Activated CD8-positive, alpha-beta memory T cell treated with anti-CD3 and anti-CD28 coated beads, Interleukin-2, amount 50 U/mL, for 4 hours (primary cell): ENCODE data around the gene ITGB8.

Source experiments
- DNase-seq: peaks from one replicate; pipeline ENCODE4 v3.0.0-alpha.2; 2020

ITGB8 gene

GRCh38 chr7:20310301-20310700 is 20.4 kb upstream of the ITGB8 start:
- DNase-seq = no peak

- DNase-seq = no peak
These were observed 19.5 kb upstream of the ITGB8 start for GRCh38 chr7:20310963-20311742.

- no peak for DNase-seq
These were observed 19.0 kb upstream of the ITGB8 start for GRCh38 chr7:20311743-20312042.

- no peak for DNase-seq
These were observed 18.1 kb upstream of the ITGB8 start for GRCh38 chr7:20312562-20312961.

- no peak for DNase-seq
These were observed 17.1 kb upstream of the ITGB8 start for GRCh38 chr7:20313626-20314025.

GRCh38 chr7:20314198-20314597 is 16.5 kb upstream of the ITGB8 start:
- DNase-seq = no peak

GRCh38 chr7:20316706-20317105 is 14.0 kb upstream of the ITGB8 start:
- DNase-seq = no peak

- no peak for DNase-seq
These were observed 13.3 kb upstream of the ITGB8 start for GRCh38 chr7:20317413-20317812.

GRCh38 chr7:20318933-20319332 is 11.8 kb upstream of the ITGB8 start:
- no peak for DNase-seq

- DNase-seq = no peak
These were observed 10.4 kb upstream of the ITGB8 start for GRCh38 chr7:20320322-20320721.

- no peak for DNase-seq
These were observed 9.9 kb upstream of the ITGB8 start for GRCh38 chr7:20320786-20321185.

GRCh38 chr7:20323595-20323994 is 7.1 kb upstream of the ITGB8 start:
- DNase-seq = no peak

- DNase-seq = no peak
These were observed 4.4 kb upstream of the ITGB8 start for GRCh38 chr7:20326342-20326741.

GRCh38 chr7:20327055-20327454 is 3.6 kb upstream of the ITGB8 start:
- DNase-seq = no peak

- no peak for DNase-seq
These were observed 2.7 kb upstream of the ITGB8 start for GRCh38 chr7:20328027-20328426.

GRCh38 chr7:20328692-20329091 is 2.0 kb upstream of the ITGB8 start:
- no peak for DNase-seq

- peak; percentile 14 for DNase-seq
These were observed 1.1 kb upstream of the ITGB8 start for GRCh38 chr7:20329389-20330238.

- peak; percentile 14 for DNase-seq
These were observed 519 bp downstream of the ITGB8 start for GRCh38 chr7:20330928-20331909.

- DNase-seq = no peak
These were observed 1.5 kb downstream of the ITGB8 start for GRCh38 chr7:20331910-20332813.

GRCh38 chr7:20338285-20338684 is 7.6 kb downstream of the ITGB8 start:
- no peak for DNase-seq

GRCh38 chr7:20340839-20341238 is 10.1 kb downstream of the ITGB8 start:
- DNase-seq = no peak

GRCh38 chr7:20343205-20343604 is 12.5 kb downstream of the ITGB8 start:
- no peak for DNase-seq
